ENCODE results near the gene GIGYF2.

GIGYF2 gene

GRCh38 chr2:232890536-232890895, 193.4 kb downstream of the GIGYF2 start:
- Histone ChIP-seq H3K27me3 (ENCODE audit: insufficient read depth, poor library complexity, severe bottlenecking) (peaks cover 3% of the 10 kb centered on the region), H3K27ac (replicated peaks) (no peak overlapping the region), H3K4me3 (replicated peaks; ENCODE audit: insufficient read depth, low read length) (no peak overlapping the region)
- DNase-seq (ENCODE audit: low read depth in 1 of 2, low spot score in 1 of 2), result no peak
- TF ChIP-seq SPI1 (IDR thresholded peaks at IDR 0.05; ENCODE audit: borderline replicate concordance, low read depth), result no peak
- no peak for TF ChIP-seq GABPA (IDR thresholded peaks at IDR 0.05; ENCODE audit: low read depth)
- TF ChIP-seq REST (IDR thresholded peaks at IDR 0.05; ENCODE audit: insufficient replicate concordance, low read depth), result no peak
- TF ChIP-seq POLR2AphosphoS5 (IDR thresholded peaks at IDR 0.05; ENCODE audit: low read depth), result no peak
- TF ChIP-seq CTCF (IDR thresholded peaks at IDR 0.05; ENCODE audit: insufficient read depth, low read length), result no peak

- TF ChIP-seq POLR2AphosphoS5 (IDR thresholded peaks at IDR 0.05; ENCODE audit: low read depth) (no peak), SPI1 (IDR thresholded peaks at IDR 0.05; ENCODE audit: borderline replicate concordance, low read depth) (no peak), REST (IDR thresholded peaks at IDR 0.05; ENCODE audit: insufficient replicate concordance, low read depth) (no peak), GABPA (IDR thresholded peaks at IDR 0.05; ENCODE audit: low read depth) (no peak), CTCF (IDR thresholded peaks at IDR 0.05; ENCODE audit: insufficient read depth, low read length) (no peak)
- Histone ChIP-seq H3K27ac (replicated peaks) (no peak overlapping the region), H3K27me3 (ENCODE audit: insufficient read depth, poor library complexity, severe bottlenecking) (peaks cover 3% of the 10 kb centered on the region), H3K4me3 (replicated peaks; ENCODE audit: insufficient read depth, low read length) (no peak overlapping the region)
- no peak for DNase-seq (ENCODE audit: low read depth in 1 of 2, low spot score in 1 of 2)
Observed at GRCh38 chr2:232890896-232891601, 193.9 kb downstream of the GIGYF2 start.

- peaks cover 3% of the 10 kb centered on the region for H3K27me3 ChIP-seq (ENCODE audit: insufficient read depth, poor library complexity, severe bottlenecking)
- H3K27ac ChIP-seq (replicated peaks), result no peak overlapping the region
- no peak overlapping the region for H3K4me3 ChIP-seq (replicated peaks; ENCODE audit: insufficient read depth, low read length)
- DNase-seq (ENCODE audit: low read depth in 1 of 2, low spot score in 1 of 2), result no peak
- TF ChIP-seq GABPA (IDR thresholded peaks at IDR 0.05; ENCODE audit: low read depth) (no peak), REST (IDR thresholded peaks at IDR 0.05; ENCODE audit: insufficient replicate concordance, low read depth) (no peak), CTCF (IDR thresholded peaks at IDR 0.05; ENCODE audit: insufficient read depth, low read length) (no peak), SPI1 (IDR thresholded peaks at IDR 0.05; ENCODE audit: borderline replicate concordance, low read depth) (no peak), POLR2AphosphoS5 (IDR thresholded peaks at IDR 0.05; ENCODE audit: low read depth) (no peak)
Observed at GRCh38 chr2:232891621-232892071, 194.5 kb downstream of the GIGYF2 start.
